WTC11 (cell line): ENCODE data around the gene ITLN1. TPM values are rescaled to one million over a fixed set of nuclear protein-coding genes. Genes with fewer than 3 reads are reported as not detected.

Experiments used
- ATAC-seq: fragments of 200-7000 bp; cut with Tn5 transposase; 2 replicates; pipeline ENCODE4 v1.10.0; 2021; ENCODE audit warnings: mild to moderate bottlenecking, moderate library complexity
- Bru-seq: library from RNA; stranded (reverse); fragments of 400-500 nt; gene quantifications from one replicate; lab custom pipeline; 2021; lab: Mats Ljungman, UMichigan
- CTCF ChIA-PET: fragments of 300-600 bp; sonication (Branson Sonifier 250); formaldehyde crosslinking; loops from one replicate; lab custom pipeline; 2021; ENCODE audit warnings: antibody characterized with exemption; lab: Charles Lee
- POLR2A ChIA-PET: fragments of 350-600 bp; sonication (Branson Sonifier 250); formaldehyde crosslinking; loops from one replicate; lab custom pipeline; 2021; ENCODE audit warnings: antibody characterized with exemption; lab: Charles Lee
- DNase-seq: peaks from one replicate; pipeline ENCODE4 v3.0.0; 2021; ENCODE audit warnings: low spot score
- H3K27ac Mint-ChIP-seq: 2 replicates; pipeline ENCODE4 v1.8.0; 2021; ENCODE audit warnings: mixed read lengths
- H3K27me3 Mint-ChIP-seq: 2 replicates; pipeline ENCODE4 v1.8.0; 2021; ENCODE audit warnings: low read depth, mild to moderate bottlenecking, moderate library complexity, mixed read lengths
- H3K36me3 Mint-ChIP-seq: 2 replicates; pipeline ENCODE4 v1.8.0; 2021; ENCODE audit warnings: mixed read lengths
- H3K4me1 Mint-ChIP-seq: 2 replicates; pipeline ENCODE4 v1.8.0; 2022; ENCODE audit warnings: mixed read lengths
- H3K4me3 Mint-ChIP-seq: 2 replicates; pipeline ENCODE4 v1.8.0; 2021; ENCODE audit warnings: mild to moderate bottlenecking, moderate library complexity, mixed read lengths
- H3K9me3 Mint-ChIP-seq: 2 replicates; pipeline ENCODE4 v1.8.0; 2021; ENCODE audit warnings: mixed read lengths
- ARID4B ChIP-seq: sonication (generic); formaldehyde crosslinking; IDR thresholded peaks from 2 replicates; pipeline ENCODE4 v1.8.0; 2023; ENCODE audit warnings: missing genetic modification reagents, mild to moderate bottlenecking, borderline replicate concordance
- ATF2 ChIP-seq: sonication (generic); formaldehyde crosslinking; IDR thresholded peaks from 2 replicates; pipeline ENCODE4 v1.8.1; 2022; ENCODE audit warnings: low read depth, missing genetic modification reagents, borderline replicate concordance
- ATF3 ChIP-seq: sonication (generic); formaldehyde crosslinking; conservative IDR thresholded peaks from 2 replicates; pipeline ENCODE4 v1.8.1; 2022; ENCODE audit warnings: mild to moderate bottlenecking, missing genetic modification reagents
- ATF6 ChIP-seq: sonication (generic); formaldehyde crosslinking; IDR thresholded peaks from 2 replicates; pipeline ENCODE4 v1.8.1; 2023; ENCODE audit warnings: mild to moderate bottlenecking, missing genetic modification reagents
- ESRRA ChIP-seq: sonication (generic); formaldehyde crosslinking; IDR thresholded peaks from 2 replicates; pipeline ENCODE4 v1.8.1; 2022; ENCODE audit warnings: mild to moderate bottlenecking, missing genetic modification reagents, borderline replicate concordance
- GABPB1 ChIP-seq: sonication (generic); formaldehyde crosslinking; IDR thresholded peaks from 2 replicates; pipeline ENCODE4 v1.8.1; 2023; ENCODE audit warnings: mild to moderate bottlenecking, missing genetic modification reagents
- NFYB ChIP-seq: sonication (generic); formaldehyde crosslinking; conservative IDR thresholded peaks from 2 replicates; pipeline ENCODE4 v1.8.0; 2022; ENCODE audit warnings: low read depth, missing genetic modification reagents
- NR1H2 ChIP-seq: sonication (generic); formaldehyde crosslinking; IDR thresholded peaks from 2 replicates; pipeline ENCODE4 v1.9.0; 2021; ENCODE audit warnings: mild to moderate bottlenecking, moderate library complexity, missing genetic modification reagents
- NR3C1 ChIP-seq: sonication (generic); formaldehyde crosslinking; conservative IDR thresholded peaks from 2 replicates; pipeline ENCODE4 v1.8.1; 2023; ENCODE audit warnings: low read depth, mild to moderate bottlenecking, missing genetic modification reagents
- OVOL2 ChIP-seq: fragments of 250-450 bp; sonication (Bioruptor Pico); IDR thresholded peaks from 2 replicates; pipeline ENCODE4 v1.9.0; 2021; ENCODE audit warnings: mild to moderate bottlenecking, borderline replicate concordance
- PRDM15 ChIP-seq: sonication (generic); formaldehyde crosslinking; IDR thresholded peaks from 2 replicates; pipeline ENCODE4 v1.8.0; 2022; ENCODE audit warnings: missing genetic modification reagents
- SMAD4 ChIP-seq: sonication (generic); formaldehyde crosslinking; IDR thresholded peaks from 2 replicates; pipeline ENCODE4 v1.8.0; 2022; ENCODE audit warnings: mild to moderate bottlenecking, missing genetic modification reagents
- TP53 ChIP-seq: sonication (generic); formaldehyde crosslinking; IDR thresholded peaks from 2 replicates; pipeline ENCODE4 v1.8.1; 2023; ENCODE audit warnings: mild to moderate bottlenecking, missing genetic modification reagents
- ZNF121 ChIP-seq: sonication (generic); formaldehyde crosslinking; IDR thresholded peaks from 2 replicates; pipeline ENCODE4 v1.8.0; 2023; ENCODE audit warnings: missing genetic modification reagents
- ZNF281 ChIP-seq: sonication (generic); formaldehyde crosslinking; IDR thresholded peaks from 2 replicates; pipeline ENCODE4 v1.8.0; 2023; ENCODE audit warnings: mild to moderate bottlenecking, missing genetic modification reagents
- ZNF396 ChIP-seq: fragments of 250-450 bp; sonication (Bioruptor Pico); IDR thresholded peaks from 2 replicates; pipeline ENCODE4 v1.8.0; 2021; ENCODE audit warnings: mild to moderate bottlenecking, moderate library complexity, borderline replicate concordance
- ZNF416 ChIP-seq: fragments of 250-450 bp; sonication (Bioruptor Pico); IDR thresholded peaks from 2 replicates; pipeline ENCODE4 v1.9.0; 2021; ENCODE audit warnings: mild to moderate bottlenecking, inconsistent platforms
- long read RNA-seq, 3 experiments: library from RNA in 1 of 3; library from capped mRNA in 1 of 3; library from polyadenylated mRNA in 1 of 3; unstranded in 2 of 3; stranded (forward) in 1 of 3; transcript quantifications; one replicate each; pipeline ENCODE4 v2.0.0, GENCODE V29; 2021
- total RNA-seq: library from RNA; stranded (reverse); gene quantifications from 3 replicates; pipeline ENCODE4 v1.2.3, GENCODE V29; 2021

ITLN1 gene
- total RNA-seq (not detected in 3 replicates), Bru-seq, nascent RNA (not detected)
- long read RNA-seq, experiment 1: 0 reads
- long read RNA-seq, experiment 2: 0 reads
- long read RNA-seq, experiment 3: 0 reads

- no peaks in the 10 kb centered on the region; the same call in 1 of the 2 replicates for H3K27me3 Mint-ChIP-seq
- no peaks in the 10 kb centered on the region for H3K36me3 Mint-ChIP-seq
- CTCF ChIA-PET: interaction anchor here (0.9 to 2.3 kb wide), 22 partner anchors 12 to 254 kb away, joined by 3 to 20 read pairs (median 5); partner anchors contain the start of gene ITLN2
These were observed at the start of gene ITLN1 for GRCh38 chr1:160885042-160885441. ITLN1 (minus strand) TSS chr1:160885180; CDS start chr1:160884877, 303 bp downstream.

More at GRCh38 chr1:160885042-160885441, at the start of gene ITLN1:
- H3K4me3 Mint-ChIP-seq: no peak within 1 kb of the TSS
- no peak within 1 kb of the TSS for H3K27ac Mint-ChIP-seq
- H3K9me3 Mint-ChIP-seq: no peaks in the 10 kb centered on the region
- POLR2A ChIA-PET: no interaction called here
- 0 out of 2 replicates have a peak, but pooled peaks cover 2% of the 10 kb centered on the region for H3K4me1 Mint-ChIP-seq
- TF ChIP-seq GABPB1 (no peak), ARID4B (CRISPR knock-in tag) (no peak), ESRRA (CRISPR knock-in tag) (no peak), TP53 (CRISPR knock-in tag) (no peak), ATF3 (CRISPR knock-in tag) (no peak), OVOL2 (CRISPR knock-in tag) (no peak), ATF6 (CRISPR knock-in tag) (no peak), SMAD4 (CRISPR knock-in tag) (no peak), PRDM15 (CRISPR knock-in tag) (no peak), NFYB (CRISPR knock-in tag) (no peak), ZNF416 (CRISPR knock-in tag) (no peak), NR1H2 (CRISPR knock-in tag) (no peak), ZNF121 (CRISPR knock-in tag) (no peak), ZNF281 (CRISPR knock-in tag) (no peak), NR3C1 (CRISPR knock-in tag) (no peak), ATF2 (CRISPR knock-in tag) (no peak), ZNF396 (CRISPR knock-in tag) (no peak)
- TF ChIP-seq, all 79 proteins: peak for 0
- ATAC-seq (peak; percentile 24), DNase-seq (no peak)
